Fibroblast of lung (primary cell): ENCODE results near the gene ANKRD34C. TPM values are rescaled to one million over a fixed set of nuclear protein-coding genes. Genes with fewer than 3 reads are reported as not detected.

Experiments
- DNase-seq, 2 donors: peaks; one replicate each; pipeline versions ENCODE4 v3.0.0 to v3.0.0-alpha.2; 2010; ENCODE audit warnings: low read depth in 2 of 2
- H2AFZ ChIP-seq: 2 replicates; pipeline ENCODE4 v1.5.1; 2012; ENCODE audit warnings: low read length, control low read depth, inconsistent platforms
- H3K27ac ChIP-seq: 2 replicates; pipeline ENCODE4 v1.5.1; 2011; ENCODE audit warnings: low read length, control low read depth; ENCODE audit not compliant: insufficient read depth
- H3K27me3 ChIP-seq: 2 replicates; pipeline ENCODE4 v1.5.1; 2011; ENCODE audit warnings: mild to moderate bottlenecking, low read length; ENCODE audit not compliant: control insufficient read depth, insufficient read depth
- H3K36me3 ChIP-seq: 2 replicates; pipeline ENCODE4 v1.5.1; 2011; ENCODE audit warnings: low read length; ENCODE audit not compliant: control insufficient read depth, insufficient read depth
- H3K4me1 ChIP-seq: 2 replicates; pipeline ENCODE4 v1.5.1; 2011; ENCODE audit warnings: low read length; ENCODE audit not compliant: control insufficient read depth, insufficient read depth; ENCODE audit errors: extremely low read depth
- H3K4me2 ChIP-seq: 2 replicates; pipeline ENCODE4 v1.5.1; 2011; ENCODE audit warnings: low read length, control low read depth; ENCODE audit not compliant: insufficient read depth; ENCODE audit errors: extremely low read depth
- H3K4me3 ChIP-seq, 4 experiments: fragments of 200-600 bp in 1 of 4; sonication (generic) in 1 of 4; replicated peaks in 1 of 4; 2 replicates each; pipeline ENCODE4 v1.5.1; 2011 to 2016; ENCODE audit warnings: low read length in 4 of 4, low read depth in 3 of 4, mild to moderate bottlenecking in 3 of 4, control low read depth in 2 of 4, inconsistent platforms in 1 of 4, mixed read lengths in 1 of 4; ENCODE audit not compliant: insufficient read depth in 1 of 4; ENCODE audit errors: control extremely low read depth in 1 of 4
- H3K79me2 ChIP-seq: 2 replicates; pipeline ENCODE4 v1.5.1; 2012; ENCODE audit warnings: mild to moderate bottlenecking, low read length, inconsistent platforms; ENCODE audit not compliant: control insufficient read depth, insufficient read depth
- H3K9ac ChIP-seq: 2 replicates; pipeline ENCODE4 v1.5.1; 2011; ENCODE audit warnings: mild to moderate bottlenecking, low read length, control low read depth; ENCODE audit not compliant: insufficient read depth
- H3K9me3 ChIP-seq: 2 replicates; pipeline ENCODE4 v1.5.1; 2012; ENCODE audit warnings: low read depth, low read length; ENCODE audit not compliant: control insufficient read depth, insufficient read depth
- H4K20me1 ChIP-seq: 2 replicates; pipeline ENCODE4 v1.5.1; 2011; ENCODE audit warnings: low read length; ENCODE audit not compliant: control insufficient read depth, insufficient read depth; ENCODE audit errors: extremely low read depth
- CTCF ChIP-seq, 2 donors: IDR thresholded peaks in 1 of 2; conservative IDR thresholded peaks in 1 of 2; 1 replicate in 1 of 2; 2 replicates in 1 of 2; pipeline ENCODE4 v1.5.1; 2011 to 2012; ENCODE audit warnings: low read length in 2 of 2, control low read depth in 1 of 2, inconsistent platforms in 1 of 2, low read depth in 1 of 2, mild to moderate bottlenecking in 1 of 2
- EZH2 ChIP-seq: IDR thresholded peaks from 2 replicates; pipeline ENCODE4 v1.5.1; 2012; ENCODE audit warnings: low read length, control low read depth, mild to moderate bottlenecking; ENCODE audit errors: missing control alignments
- polyA plus RNA-seq, 2 donors: library from polyadenylated mRNA; depleted of rRNA in 1 of 2; stranded (reverse) in 1 of 2; unstranded in 1 of 2; fragments of >200 nt; gene quantifications; 2 replicates each; pipeline ENCODE4 v1.2.1, GENCODE V29; 2011 to 2012; ENCODE audit warnings: missing spikeins in 1 of 2
- total RNA-seq: library from RNA; depleted of rRNA; stranded (reverse); fragments of >200 nt; gene quantifications from 2 replicates; pipeline ENCODE4 v1.2.1, GENCODE V29; 2014

ANKRD34C gene
- total and polyA plus RNA-seq, 2 donors (not counting 1 experiment from before 2014, with no cell fraction given), result not detected

- no peak overlapping the region for H3K4me3 ChIP-seq
- no peaks in the 10 kb centered on the region for H3K27me3 ChIP-seq
- H3K36me3 ChIP-seq, result no peaks in the 10 kb centered on the region
- no peak for DNase-seq
- H4K20me1 ChIP-seq, result no peaks in the 10 kb centered on the region
- no peaks in the 10 kb centered on the region for H3K9me3 ChIP-seq
- no peak overlapping the region for H2AFZ ChIP-seq
- no peak for TF ChIP-seq EZH2
- no peak for TF ChIP-seq CTCF (conservative IDR thresholded peaks at IDR 0.05 in 1 of 2, IDR thresholded peaks at IDR 0.05 in 1 of 2; ENCODE audit: low read depth in 1 of 2, low read length in 2 of 2)
- H3K4me2 ChIP-seq, result no peak overlapping the region
- H3K4me1 ChIP-seq, result no peaks in the 10 kb centered on the region
- no peaks in the 10 kb centered on the region for H3K79me2 ChIP-seq
- no peak overlapping the region for H3K9ac ChIP-seq
- no peak overlapping the region for H3K27ac ChIP-seq
Observed at GRCh38 chr15:79257454-79257853, 25.1 kb upstream of the ANKRD34C start.

GRCh38 chr15:79261836-79262235, 20.7 kb upstream of the ANKRD34C start:
- Histone ChIP-seq H3K79me2 (no peaks in the 10 kb centered on the region), H3K4me1 (no peaks in the 10 kb centered on the region), H3K9ac (no peak overlapping the region), H3K27me3 (no peaks in the 10 kb centered on the region), H3K4me3 (no peak overlapping the region), H2AFZ (no peak overlapping the region), H3K9me3 (no peaks in the 10 kb centered on the region), H3K36me3 (no peaks in the 10 kb centered on the region), H4K20me1 (no peaks in the 10 kb centered on the region), H3K4me2 (no peak overlapping the region), H3K27ac (no peak overlapping the region)
- TF ChIP-seq CTCF (conservative IDR thresholded peaks at IDR 0.05 in 1 of 2, IDR thresholded peaks at IDR 0.05 in 1 of 2; ENCODE audit: low read depth in 1 of 2, low read length in 2 of 2) (no peak), EZH2 (no peak)
- DNase-seq, result no peak

DNA sequence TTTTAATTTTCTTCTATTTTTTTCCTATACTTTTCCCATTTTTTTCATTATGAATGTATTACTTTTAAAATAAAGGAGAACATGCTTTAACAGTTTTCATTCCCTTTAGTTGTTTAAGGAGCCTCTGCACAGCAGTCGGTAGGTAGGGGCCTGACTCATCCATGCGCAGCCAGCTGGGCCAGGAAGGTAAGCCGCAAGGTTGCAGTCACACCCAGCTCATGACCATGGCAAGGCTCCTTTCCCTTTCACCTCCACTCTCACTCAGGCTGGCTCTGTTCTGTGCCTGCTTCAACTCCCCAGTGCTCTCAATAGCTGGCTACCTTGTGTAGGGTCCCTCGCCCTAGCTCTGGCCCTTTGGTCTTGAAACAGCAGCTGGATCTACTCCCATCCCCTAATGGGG, 17.4 kb upstream of the ANKRD34C start:
- no peak for TF ChIP-seq EZH2
- no peak for TF ChIP-seq CTCF (conservative IDR thresholded peaks at IDR 0.05 in 1 of 2, IDR thresholded peaks at IDR 0.05 in 1 of 2; ENCODE audit: low read depth in 1 of 2, low read length in 2 of 2)
- H3K79me2 ChIP-seq, result no peaks in the 10 kb centered on the region

More for the DNA sequence above, 17.4 kb upstream of the ANKRD34C start:
- no peaks in the 10 kb centered on the region for H3K27me3 ChIP-seq
- no peak overlapping the region for H3K27ac ChIP-seq
- H3K36me3 ChIP-seq, result no peaks in the 10 kb centered on the region
- H2AFZ ChIP-seq, result no peak overlapping the region
- no peak overlapping the region for H3K4me3 ChIP-seq
- no peaks in the 10 kb centered on the region for H3K9me3 ChIP-seq
- no peaks in the 10 kb centered on the region for H4K20me1 ChIP-seq
- no peak overlapping the region for H3K9ac ChIP-seq
- no peaks in the 10 kb centered on the region for H3K4me1 ChIP-seq
- H3K4me2 ChIP-seq, result no peak overlapping the region
- DNase-seq, result no peak
